Measurements from ENCODE around the gene CTNNA3. TPM values are rescaled to one million over a fixed set of nuclear protein-coding genes. Genes with fewer than 3 reads are reported as not detected.
"Not testable (repeated sequence)": the region's sequence is repeated elsewhere in the genome, so short reads cannot be mapped to it uniquely, and the experiment has no call there.

CTNNA3 gene
- total and polyA plus RNA-seq, 2 of the 4 experiments (the other 2 are of a cell fraction): 0.19 to 0.90 TPM

DNA sequence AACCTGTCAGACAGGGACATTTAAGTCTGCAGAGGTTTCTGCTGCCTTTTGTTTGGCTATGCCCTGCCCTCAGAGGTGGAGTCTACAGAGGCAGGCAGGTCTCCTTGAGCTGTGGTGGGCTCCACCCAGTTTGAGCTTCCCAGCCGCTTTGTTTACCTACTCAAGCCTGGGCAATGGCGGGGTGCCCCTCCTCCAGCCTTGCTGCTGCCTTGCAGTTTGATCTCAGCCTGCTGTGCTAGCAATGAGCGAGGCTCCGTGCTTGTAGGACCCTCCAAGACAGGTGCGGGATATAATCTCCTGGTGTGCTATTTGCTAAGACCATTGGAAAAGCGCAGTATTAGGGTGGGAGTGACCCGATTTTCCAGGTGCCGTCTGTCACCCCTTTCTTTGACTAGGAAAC is 1360.2 kb downstream of the CTNNA3 start:
- H4K8ac ChIP-seq (ENCODE audit: low read depth in 2 of 2, low read length in 2 of 2); H3K9ac ChIP-seq (ENCODE audit: low read depth, low read length); H2AK5ac ChIP-seq (ENCODE audit: low read depth, low read length); H2AK9ac ChIP-seq (replicated peaks; ENCODE audit: low read depth, low read length, poor library complexity); H3K27ac ChIP-seq (ENCODE audit: insufficient read depth, low read length); ATAC-seq (ENCODE audit: low read depth); H4K5ac ChIP-seq (ENCODE audit: low read depth, low read length); H4K20me1 ChIP-seq (ENCODE audit: insufficient read depth, low read length); H2BK20ac ChIP-seq (ENCODE audit: low read depth, low read length); BruUV-seq (replicated peaks); H2AFZ ChIP-seq (replicated peaks; ENCODE audit: low read length, poor library complexity); dilution Hi-C loops (cut with HindIII; ENCODE audit: low sequenced_read_pairs, unreplicated experiment); in situ Hi-C loops (cut with MboI; ENCODE audit: low sequenced_read_pairs); H3K56ac ChIP-seq (ENCODE audit: extremely low read depth, insufficient read depth, low read length); H3K4ac ChIP-seq (ENCODE audit: low read depth, low read length); H2BK5ac ChIP-seq (ENCODE audit: low read depth, low read length, poor library complexity, severe bottlenecking); H4K91ac ChIP-seq (ENCODE audit: insufficient read depth, low read depth, low read length); H2BK120ac ChIP-seq (ENCODE audit: low read depth, low read length); H3K27me3 ChIP-seq (ENCODE audit: control insufficient read depth, insufficient read depth, low read length); H3K79me1 ChIP-seq (ENCODE audit: low read depth in 1 of 2, low read length in 2 of 2); H3K23ac ChIP-seq (ENCODE audit: low read depth, low read length); H3K18ac ChIP-seq (ENCODE audit: low read depth, low read length); DNase-seq; H3K4me1 ChIP-seq (ENCODE audit: control insufficient read depth, insufficient read depth, low read length); H3K36me3 ChIP-seq (ENCODE audit: control insufficient read depth, insufficient read depth, low read length); H3K9me3 ChIP-seq (ENCODE audit: control insufficient read depth, insufficient read depth, low read length); intact Hi-C loops (cut with micrococcal nuclease); H3K4me2 ChIP-seq (ENCODE audit: low read depth, low read length); H3K9me1 ChIP-seq (ENCODE audit: insufficient read depth, low read length); H3K14ac ChIP-seq (replicated peaks; ENCODE audit: low read depth, low read length); CTCF ChIA-PET; POLR2A ChIA-PET (ENCODE audit: unreplicated experiment); H3K4me3 ChIP-seq (ENCODE audit: insufficient read depth, low read depth, low read length); H2BK15ac ChIP-seq (ENCODE audit: low read depth, low read length): not testable (repeated sequence)
- no CpG with 5 or more reads among the region's 8 CpGs for WGBS, 2 experiments (ENCODE audit: extremely low coverage in 2 of 2, insufficient read length in 1 of 2)
